ENCODE data around the gene ERAS. TPM values are rescaled to one million over a fixed set of nuclear protein-coding genes. Genes with fewer than 3 reads are reported as not detected.
"Not testable (repeated sequence)": the region's sequence is repeated elsewhere in the genome, so short reads cannot be mapped to it uniquely, and the experiment has no call there.

Gene ERAS
- total RNA-seq, 1 donor from 2014 or later: not detected

GRCh38 chrX:48833542-48834138 is 7.3 kb downstream of the ERAS start:
- DNase-seq: no peak

DNA sequence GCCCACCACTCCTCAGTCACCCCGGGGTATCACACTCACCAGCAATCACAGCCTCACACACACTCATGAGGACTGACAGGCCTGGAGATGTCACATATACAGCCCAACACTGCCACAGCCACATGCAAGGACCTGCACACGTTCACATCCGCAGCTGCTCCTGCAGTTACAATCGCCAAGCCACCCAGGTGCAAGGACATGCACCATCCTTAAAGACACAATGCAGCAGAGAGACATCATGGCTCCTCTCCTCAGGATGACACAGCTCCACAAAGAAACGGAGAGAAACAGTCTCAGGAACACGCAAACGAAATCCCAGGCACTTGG is 8.0 kb downstream of the ERAS start:
- DNase-seq: no peak

GRCh38 chrX:48835524-48836329 is 9.4 kb downstream of the ERAS start, which contains the start of gene PCSK1N:
PCSK1N (minus strand) TSS chrX:48835610; CDS start chrX:48835532, 78 bp downstream.
- no peak for DNase-seq

GRCh38 chrX:48839686-48840085 is 13.4 kb downstream of the ERAS start:
- DNase-seq: no peak

GRCh38 chrX:48848847-48849246 is 22.5 kb downstream of the ERAS start:
- DNase-seq: no peak

DNA sequence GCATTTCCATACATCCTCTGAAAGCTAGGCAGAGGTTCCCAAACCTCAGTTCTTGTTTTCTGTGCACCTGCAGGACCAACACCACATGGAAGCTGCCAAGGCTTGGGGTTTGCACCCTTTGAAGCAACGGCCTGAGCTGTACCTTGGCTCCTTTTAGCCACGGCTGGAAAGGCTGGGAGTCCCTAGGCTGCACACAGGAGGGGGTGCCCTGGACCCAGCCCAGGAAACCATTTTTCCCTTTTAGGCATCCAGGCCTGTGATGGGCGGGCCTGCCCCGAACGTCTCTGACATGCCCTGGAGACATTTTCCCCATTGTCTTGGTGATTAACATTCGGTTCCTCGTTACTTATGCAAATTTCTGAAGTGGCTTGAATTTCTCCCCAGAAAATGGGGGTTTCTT is 26.5 kb downstream of the ERAS start:
- no peak for DNase-seq

GRCh38 chrX:48853494-48853893 is 27.2 kb downstream of the ERAS start:
- not testable (repeated sequence) for DNase-seq

- not testable (repeated sequence) for DNase-seq
Observed at GRCh38 chrX:48854121-48854804, 27.9 kb downstream of the ERAS start.

GRCh38 chrX:48854898-48855297 is 28.6 kb downstream of the ERAS start:
- no peak for DNase-seq

DNA sequence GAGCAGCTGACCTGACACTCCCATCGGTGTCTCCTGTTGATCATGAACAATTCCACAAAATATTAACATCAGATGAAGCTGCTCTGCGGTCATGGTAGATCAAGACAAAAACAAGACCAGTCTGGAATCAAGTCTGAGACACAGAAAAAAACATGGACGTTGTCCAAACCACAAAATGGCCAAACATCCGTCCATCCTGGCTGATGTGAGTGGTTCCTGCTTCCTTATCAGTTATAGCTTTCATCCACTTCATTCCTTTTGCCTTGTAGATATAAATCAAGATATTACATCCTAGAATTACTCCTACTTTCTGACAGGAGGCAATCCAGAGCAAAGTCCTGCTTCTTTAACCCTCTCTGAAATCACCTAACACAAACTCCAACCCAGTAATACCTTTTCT is 37.9 kb downstream of the ERAS start:
- no peak for DNase-seq

DNA sequence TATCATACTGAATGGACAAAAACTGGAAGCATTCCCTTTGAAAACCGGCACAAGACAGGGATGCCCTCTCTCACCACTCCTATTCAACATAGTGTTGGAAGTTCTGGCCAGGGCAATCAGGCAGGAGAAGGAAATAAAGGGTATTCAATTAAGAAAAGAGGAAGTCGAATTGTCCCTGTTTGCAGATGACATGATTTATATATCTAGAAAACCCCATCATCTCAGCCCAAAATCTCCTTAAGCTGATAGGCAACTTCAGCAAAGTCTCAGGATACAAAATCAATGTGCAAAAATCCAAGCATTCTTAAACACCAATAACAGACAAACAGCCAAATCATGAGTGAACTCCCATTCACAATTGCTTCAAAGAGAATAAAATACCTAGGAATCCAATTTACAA is 45.7 kb downstream of the ERAS start:
- DNase-seq: not testable (repeated sequence)

- not testable (repeated sequence) for DNase-seq
Observed at GRCh38 chrX:48876944-48877343, 50.6 kb downstream of the ERAS start.

Small RNA genes within 50 kb of the gene (small RNA-seq; reads per million reads assigned to genes)
- gene RNU6-29P (ENCODE audit: low replicate concordance): not detected

Other genes with a start within 250 kb of the ERAS start
- 38.6 TPM for gene WDR13, start 229.0 kb upstream of the ERAS start, total RNA-seq
- gene WAS, start 142.7 kb upstream of the ERAS start, total RNA-seq: 5.6 TPM
- gene SUV39H1, start 129.8 kb upstream of the ERAS start, total RNA-seq: 2.2 TPM
- not detected for gene GLOD5, start 64.8 kb upstream of the ERAS start, total RNA-seq
- 1.1 TPM for gene GATA1, start 39.9 kb upstream of the ERAS start, total RNA-seq
- gene HDAC6, start 24.4 kb upstream of the ERAS start, total RNA-seq: 58.6 TPM
- 0.30 TPM for gene PCSK1N, start 9.1 kb downstream of the ERAS start, total RNA-seq
- 15.0 TPM for gene TIMM17B, start 71.3 kb downstream of the ERAS start, total RNA-seq
- 31.7 TPM for gene PQBP1, start 71.4 kb downstream of the ERAS start, total RNA-seq
- gene SLC35A2, start 85.1 kb downstream of the ERAS start, total RNA-seq: 7.6 TPM
- 5.9 TPM for gene PIM2, start 92.5 kb downstream of the ERAS start, total RNA-seq
- gene OTUD5, start 131.1 kb downstream of the ERAS start, total RNA-seq: 19.9 TPM
- 2.7 TPM for gene KCND1, start 145.3 kb downstream of the ERAS start, total RNA-seq
- gene GRIPAP1, start 175.8 kb downstream of the ERAS start, total RNA-seq: 23.7 TPM
- gene TFE3, start 216.8 kb downstream of the ERAS start, total RNA-seq: 17.0 TPM
- gene CCDC120, start 232.5 kb downstream of the ERAS start, total RNA-seq: 3.6 TPM
- gene PRAF2, start 247.5 kb downstream of the ERAS start, total RNA-seq: 1.5 TPM